Tibial artery (tissue), 4 donors: ENCODE data around the gene NDUFC1.

Source experiments
- DNase-seq, 2 donors: peaks; one replicate each; pipeline ENCODE4 v3.0.0-alpha.2; 2019
- H3K27ac ChIP-seq, 2 donors: fragments of 200-600 bp; sonication (generic) in 1 of 2; 1 replicate in 1 of 2; 2 replicates in 1 of 2; pipeline ENCODE4 v1.5.1; 2018 to 2019; ENCODE audit warnings: mild to moderate bottlenecking in 1 of 2
- H3K27me3 ChIP-seq, 2 donors: fragments of 200-600 bp; sonication (generic) in 1 of 2; one replicate each; pipeline versions ENCODE4 v1.5.1 to v1.6.0; 2016 to 2019
- H3K36me3 ChIP-seq, 3 donors: fragments of 200-600 bp; sonication (generic) in 2 of 3; one replicate each; pipeline ENCODE4 v1.5.1; 2016 to 2019; ENCODE audit warnings: mild to moderate bottlenecking in 2 of 3
- H3K4me1 ChIP-seq, 4 donors: fragments of 200-600 bp; sonication (generic) in 2 of 4; 1 replicate in 3 of 4; 2 replicates in 1 of 4; pipeline ENCODE4 v1.5.1; 2016 to 2019
- H3K4me3 ChIP-seq, 2 donors: fragments of 200-600 bp; sonication (generic) in 1 of 2; 1 replicate in 1 of 2; 2 replicates in 1 of 2; pipeline ENCODE4 v1.5.1; 2018 to 2019; ENCODE audit warnings: mild to moderate bottlenecking in 2 of 2
- H3K9me3 ChIP-seq, 3 donors: fragments of 200-600 bp; sonication (generic) in 1 of 3; one replicate each; pipeline ENCODE4 v1.5.1; 2016 to 2019
- CTCF ChIP-seq, 2 experiments: fragments of 200-600 bp in 1 of 2; fragments of 450-650 bp in 1 of 2; IDR thresholded peaks; one replicate each; pipeline ENCODE4 v1.5.1; 2017 to 2019; ENCODE audit warnings: antibody characterized with exemption in 2 of 2, mild to moderate bottlenecking in 1 of 2, moderate library complexity in 1 of 2
- intact Hi-C: fragments of 100-400 bp; cut with DNase I; formaldehyde crosslinking; loops from one replicate; pipeline ENCODE4 v1.15.0; 2023; ENCODE audit warnings: low total_unique reads

NDUFC1 gene

GRCh38 chr4:139304920-139305319 is 2.6 kb upstream of the NDUFC1 start:
- no peak for DNase-seq
- no peak overlapping the region for H3K4me3 ChIP-seq
- H3K27ac ChIP-seq: no peak overlapping the region
- no peaks in the 10 kb centered on the region for H3K36me3 ChIP-seq
- no peaks in the 10 kb centered on the region for H3K9me3 ChIP-seq
- H3K27me3 ChIP-seq: no peaks in the 10 kb centered on the region
- peaks cover 0 to 39% (median 15%) of the 10 kb centered on the region in 4 donors for H3K4me1 ChIP-seq
- intact Hi-C loops: no loop called here
- TF ChIP-seq CTCF (IDR thresholded peaks at IDR 0.05): no peak

GRCh38 chr4:139301113-139301820 is 1.0 kb downstream of the NDUFC1 start, which contains the start of gene NAA15:
TSS of gene NAA15 (plus strand) at chr4:139301505. CDS start at chr4:139301778, 273 bp downstream.
- peaks cover 0 to 42% (median 20%) of the 10 kb centered on the region in 4 donors for H3K4me1 ChIP-seq
- H3K36me3 ChIP-seq: no peaks in the 10 kb centered on the region
- intact Hi-C loops: no loop called here

GRCh38 chr4:139300431-139301112 is 1.7 kb downstream of the NDUFC1 start:
- peak overlapping the region; percentile 88 to 91 for H3K27ac ChIP-seq
- intact Hi-C loops: no loop called here
- H3K27me3 ChIP-seq: no peaks in the 10 kb centered on the region
- no peaks in the 10 kb centered on the region for H3K9me3 ChIP-seq
- H3K36me3 ChIP-seq: no peaks in the 10 kb centered on the region
- no peak for TF ChIP-seq CTCF (IDR thresholded peaks at IDR 0.05)
- H3K4me1 ChIP-seq: peaks cover 0 to 48% (median 21%) of the 10 kb centered on the region in 4 donors
- DNase-seq: no peak
- peak overlapping the region; percentile 87 to 88 for H3K4me3 ChIP-seq

More at GRCh38 chr4:139301113-139301820, 1.0 kb downstream of the NDUFC1 start, which contains the start of gene NAA15:
- no peaks in the 10 kb centered on the region for H3K9me3 ChIP-seq
- H3K27ac ChIP-seq: peak within 1 kb of the TSS; percentile 88 to 91
- peak within 1 kb of the TSS; percentile 87 to 88 for H3K4me3 ChIP-seq
- TF ChIP-seq CTCF (IDR thresholded peaks at IDR 0.05): no peak
- no peaks in the 10 kb centered on the region for H3K27me3 ChIP-seq
- DNase-seq: peak; percentile 97 to 99

GRCh38 chr4:139299536-139299935 is 2.7 kb downstream of the NDUFC1 start:
- H3K4me1 ChIP-seq: peaks cover 0 to 47% (median 21%) of the 10 kb centered on the region in 4 donors
- intact Hi-C loops: loop anchor here (5.0 to 10.0 kb wide), 2 partner anchors 122 to 255 kb away; partner anchors contain the start of genes ELF2 and SETD7

GRCh38 chr4:139297001-139297410 is 5.3 kb downstream of the NDUFC1 start:
- no peaks in the 10 kb centered on the region for H3K9me3 ChIP-seq
- H3K27ac ChIP-seq: no peak overlapping the region
- intact Hi-C loops: loop anchor here (5.0 to 10.0 kb wide), 2 partner anchors 120 to 258 kb away; partner anchors contain the start of genes ELF2 and SETD7
- peaks cover 0 to 34% (median 15%) of the 10 kb centered on the region in 4 donors for H3K4me1 ChIP-seq
- no peaks in the 10 kb centered on the region for H3K27me3 ChIP-seq
- H3K4me3 ChIP-seq: no peak overlapping the region
- no peak for DNase-seq
- peaks cover 7 to 12% (median 9%) of the 10 kb centered on the region in 3 donors for H3K36me3 ChIP-seq
- no peak for TF ChIP-seq CTCF (IDR thresholded peaks at IDR 0.05)

More at GRCh38 chr4:139299536-139299935, 2.7 kb downstream of the NDUFC1 start:
- H3K27me3 ChIP-seq: no peaks in the 10 kb centered on the region
- H3K9me3 ChIP-seq: no peaks in the 10 kb centered on the region
- DNase-seq: no peak
- TF ChIP-seq CTCF (IDR thresholded peaks at IDR 0.05): no peak
- H3K27ac ChIP-seq: peak overlapping the region in 1 of 2 donors; percentile 88
- H3K4me3 ChIP-seq: no peak overlapping the region
- H3K36me3 ChIP-seq: no peaks in the 10 kb centered on the region
